NOMO-1 treated with dmso at 0.1 percent for 144 hours (cell line): ENCODE measurements around the gene ICAM1.
"Not testable (repeated sequence)": the region's sequence is repeated elsewhere in the genome, so short reads cannot be mapped to it uniquely, and the experiment has no call there.

Experiments used
- DNase-seq: peaks from one replicate; lab custom pipeline; 2025; ENCODE audit not compliant: unreplicated experiment; lab: John Stamatoyannopoulos, UW

Gene ICAM1

GRCh38 chr19:10241826-10242449 is 29.0 kb upstream of the ICAM1 start:
- not testable (repeated sequence) for DNase-seq

- DNase-seq, result no peak
These were observed 27.3 kb upstream of the ICAM1 start for GRCh38 chr19:10243606-10244005.

- DNase-seq, result no peak
These were observed 25.6 kb upstream of the ICAM1 start for GRCh38 chr19:10245189-10245939.

GRCh38 chr19:10246511-10246910 is 24.4 kb upstream of the ICAM1 start:
- no peak for DNase-seq

GRCh38 chr19:10251792-10252694 is 18.9 kb upstream of the ICAM1 start, which contains the start of gene MRPL4:
TSS of gene MRPL4 (plus strand) at chr19:10252214. CDS start at chr19:10252254, 40 bp downstream.
- peak; percentile 97 for DNase-seq

- no peak for DNase-seq
These were observed 18.2 kb upstream of the ICAM1 start for GRCh38 chr19:10252707-10253106.

GRCh38 chr19:10254244-10254643 is 16.7 kb upstream of the ICAM1 start:
- no peak for DNase-seq

- DNase-seq, result no peak
These were observed 15.6 kb upstream of the ICAM1 start for GRCh38 chr19:10255358-10255757.

GRCh38 chr19:10256551-10256950 is 14.4 kb upstream of the ICAM1 start:
- no peak for DNase-seq

GRCh38 chr19:10256970-10257615 is 13.8 kb upstream of the ICAM1 start:
- no peak for DNase-seq

GRCh38 chr19:10258080-10258710 is 12.7 kb upstream of the ICAM1 start:
- no peak for DNase-seq

- peak; percentile 62 for DNase-seq
These were observed 11.6 kb upstream of the ICAM1 start for GRCh38 chr19:10259162-10259905.

GRCh38 chr19:10260141-10260584 is 10.8 kb upstream of the ICAM1 start:
- no peak for DNase-seq

- no peak for DNase-seq
These were observed 8.1 kb upstream of the ICAM1 start for GRCh38 chr19:10262771-10263170.

GRCh38 chr19:10266706-10267105 is 4.2 kb upstream of the ICAM1 start:
- DNase-seq, result no peak

GRCh38 chr19:10268071-10268470 is 2.8 kb upstream of the ICAM1 start:
- no peak for DNase-seq

GRCh38 chr19:10269333-10270179 is 1.4 kb upstream of the ICAM1 start:
- peak; percentile 36 for DNase-seq

GRCh38 chr19:10270180-10270615 is 722 bp upstream of the ICAM1 start:
- peak; percentile 60 for DNase-seq
